NCI-H526 (cell line): ENCODE measurements around the gene MITF.

ENCODE experiments used
- DNase-seq, 2 experiments: peaks; one replicate each; lab custom pipeline; 2025; lab: John Stamatoyannopoulos, UW

MITF gene

GRCh38 chr3:69739204-69740102 is at the start of gene MITF:
TSS of gene MITF (plus strand) at chr3:69739464. CDS start at chr3:69739598, 134 bp downstream.
- DNase-seq: peak; percentile 63 to 90

DNA sequence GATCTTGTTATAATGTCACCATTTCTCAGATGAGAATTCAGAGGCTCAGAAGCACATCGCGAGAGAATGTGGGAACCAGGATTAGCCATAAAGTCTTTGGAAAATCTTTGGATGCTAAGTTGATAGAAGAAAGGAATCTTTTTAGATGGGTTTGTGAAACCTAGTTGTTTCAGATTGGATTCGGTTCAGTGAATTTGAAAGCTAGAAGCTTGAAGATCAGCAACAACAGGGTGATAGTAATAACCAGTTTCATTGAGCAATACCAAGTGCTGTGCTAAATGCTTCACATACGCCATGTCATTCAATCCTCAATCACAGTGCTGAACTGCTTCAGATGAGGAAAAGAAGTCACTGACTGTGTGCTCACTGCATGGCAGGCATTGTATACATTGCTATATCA is 47.4 kb upstream of the MITF start:
- no peak for DNase-seq

- no peak for DNase-seq
Observed at GRCh38 chr3:69692761-69693160, 46.5 kb upstream of the MITF start.

GRCh38 chr3:69695443-69695842 is 43.8 kb upstream of the MITF start:
- no peak for DNase-seq

DNA sequence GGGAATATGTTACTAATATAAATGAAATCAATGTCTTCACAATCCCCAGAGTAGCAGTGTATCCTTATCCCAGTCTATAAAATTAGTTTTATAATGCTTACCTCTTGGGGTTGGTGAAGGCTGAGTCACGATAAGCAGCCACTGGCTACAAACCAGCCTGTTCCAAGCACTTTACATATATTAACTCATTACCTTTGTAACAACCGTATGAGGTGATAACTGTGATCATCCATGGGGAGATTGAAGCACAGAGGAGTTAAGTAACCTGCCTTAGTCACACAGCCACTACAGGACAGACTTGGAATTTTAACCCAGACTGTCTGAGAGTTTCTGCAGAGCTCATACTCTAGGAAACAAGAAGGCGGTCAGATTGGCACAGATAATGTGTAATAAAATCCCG is 43.3 kb upstream of the MITF start:
- DNase-seq: no peak

GRCh38 chr3:69696367-69696766 is 42.9 kb upstream of the MITF start:
- no peak for DNase-seq

GRCh38 chr3:69697381-69697780 is 41.9 kb upstream of the MITF start:
- no peak for DNase-seq

DNA sequence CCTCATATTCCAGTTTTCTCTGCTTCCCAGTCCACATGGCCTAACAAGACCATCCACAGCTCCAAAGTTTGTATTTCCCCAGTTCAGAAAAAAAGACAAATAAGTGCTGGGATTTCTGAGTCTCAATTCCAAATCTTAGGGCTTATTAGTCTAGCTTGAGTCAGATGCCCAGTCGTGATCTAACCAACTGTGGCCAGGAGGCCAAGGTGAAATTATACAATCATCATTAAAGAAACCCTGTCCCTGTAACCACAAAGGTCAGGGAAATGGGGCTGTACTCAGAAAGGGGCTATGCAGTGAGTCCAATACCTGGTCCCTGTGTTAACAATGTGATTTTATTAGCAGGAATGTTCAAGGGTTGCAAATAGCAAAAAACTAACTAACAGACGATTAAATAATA is 40.5 kb upstream of the MITF start:
- DNase-seq: no peak

DNA sequence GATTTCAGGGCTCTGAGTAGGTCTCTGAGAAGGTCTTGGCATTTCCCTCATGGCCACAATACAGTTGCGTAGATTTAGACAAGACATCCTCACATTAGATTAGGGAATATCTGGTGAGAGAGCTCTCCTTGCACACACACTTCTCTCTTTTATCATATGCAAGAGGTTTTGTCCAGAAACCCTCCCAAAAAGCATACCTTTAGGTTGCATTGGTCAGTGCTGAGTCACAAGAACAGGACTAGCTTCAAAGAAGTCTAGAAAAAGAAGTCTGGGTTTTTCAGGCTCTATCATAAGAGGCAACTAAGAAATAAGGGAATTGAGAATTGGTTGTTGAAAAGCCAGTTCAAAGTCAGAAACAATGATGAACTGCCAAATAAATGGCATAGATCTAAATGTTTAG is 40.1 kb upstream of the MITF start:
- no peak for DNase-seq

GRCh38 chr3:69700949-69701348 is 38.3 kb upstream of the MITF start:
- no peak for DNase-seq

- no peak for DNase-seq
Observed at GRCh38 chr3:69710153-69710977, 28.9 kb upstream of the MITF start.

DNA sequence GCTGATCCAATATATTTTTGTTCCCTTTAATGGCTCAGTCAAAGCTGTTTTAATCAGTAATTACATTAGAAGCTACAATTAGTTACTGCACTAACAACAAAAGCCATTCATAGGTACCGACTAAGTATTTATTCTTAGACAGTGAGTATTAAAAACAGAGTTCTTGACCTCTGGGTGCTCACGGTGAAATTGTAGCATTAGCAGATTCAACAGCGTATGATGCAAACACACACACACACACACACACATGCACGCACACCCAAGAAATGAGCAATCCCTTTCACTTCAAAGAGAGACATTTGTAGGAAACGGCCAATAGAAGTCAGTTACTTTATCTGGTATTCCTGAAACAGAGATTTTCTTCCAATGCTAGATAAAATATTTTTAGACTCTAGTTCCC is 27.0 kb upstream of the MITF start:
- DNase-seq: no peak

- no peak for DNase-seq
Observed at GRCh38 chr3:69712933-69713332, 26.3 kb upstream of the MITF start.

- DNase-seq: no peak
Observed at GRCh38 chr3:69715204-69715603, 24.1 kb upstream of the MITF start.

- no peak for DNase-seq
Observed at GRCh38 chr3:69716119-69716518, 23.1 kb upstream of the MITF start.

DNA sequence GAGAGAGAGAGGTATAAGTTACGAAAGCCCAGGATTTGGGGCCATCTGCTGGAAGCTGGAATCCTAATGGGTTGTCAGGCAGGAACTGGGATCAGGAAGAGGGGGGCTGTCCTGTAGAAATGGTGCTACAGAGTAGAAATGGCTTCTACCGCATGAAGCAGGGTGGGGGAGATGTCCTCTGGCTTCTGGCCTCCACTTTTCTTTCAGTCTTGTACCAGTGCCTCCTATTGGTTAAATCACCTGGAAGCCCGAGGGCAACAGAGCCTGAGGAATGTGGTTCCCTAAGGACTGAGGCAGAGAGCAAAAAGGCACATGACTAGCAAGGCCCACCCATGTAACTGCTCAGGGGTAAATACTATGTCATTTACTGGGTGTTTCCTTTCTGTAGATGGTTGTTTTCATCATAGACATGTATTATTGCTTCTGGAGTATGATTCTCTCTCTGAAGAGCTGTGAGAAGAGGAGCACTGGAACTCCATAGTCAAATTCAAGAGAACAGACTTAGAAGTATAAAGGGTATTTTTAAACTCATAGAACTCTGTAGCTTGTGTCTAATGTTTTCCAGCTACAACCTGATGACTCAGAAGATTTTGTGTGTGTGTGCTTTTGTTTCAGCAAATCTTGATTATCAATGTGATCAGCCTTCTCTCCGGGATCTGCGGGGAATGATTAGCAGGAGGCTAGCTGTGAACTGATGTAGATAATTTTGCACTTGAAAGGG is 20.2 kb upstream of the MITF start:
- no peak for DNase-seq

DNA sequence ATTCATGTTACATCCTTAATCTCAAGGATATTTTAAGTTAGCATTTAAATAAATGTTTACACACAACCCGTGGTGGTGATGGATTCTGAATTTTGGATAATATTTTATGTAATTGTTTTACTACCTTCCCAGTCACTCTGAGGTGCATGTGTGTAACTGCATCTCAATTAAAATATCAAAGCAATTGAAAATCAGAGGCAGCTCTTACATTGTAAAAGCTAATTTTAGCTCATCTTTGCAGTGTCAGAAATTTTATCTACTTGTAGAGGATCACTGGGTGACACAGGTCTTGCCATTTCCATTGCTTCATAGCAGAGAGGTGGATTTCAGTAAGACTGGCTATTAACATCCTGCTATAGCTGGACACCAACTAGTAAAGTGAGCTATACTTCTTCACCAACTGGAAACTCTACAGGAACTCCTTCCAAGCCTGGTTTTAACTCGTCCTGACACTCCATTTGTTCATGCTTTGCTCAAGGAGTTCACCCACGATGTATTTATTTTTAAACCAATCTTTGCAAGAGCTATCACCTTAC is 19.6 kb upstream of the MITF start:
- no peak for DNase-seq

DNA sequence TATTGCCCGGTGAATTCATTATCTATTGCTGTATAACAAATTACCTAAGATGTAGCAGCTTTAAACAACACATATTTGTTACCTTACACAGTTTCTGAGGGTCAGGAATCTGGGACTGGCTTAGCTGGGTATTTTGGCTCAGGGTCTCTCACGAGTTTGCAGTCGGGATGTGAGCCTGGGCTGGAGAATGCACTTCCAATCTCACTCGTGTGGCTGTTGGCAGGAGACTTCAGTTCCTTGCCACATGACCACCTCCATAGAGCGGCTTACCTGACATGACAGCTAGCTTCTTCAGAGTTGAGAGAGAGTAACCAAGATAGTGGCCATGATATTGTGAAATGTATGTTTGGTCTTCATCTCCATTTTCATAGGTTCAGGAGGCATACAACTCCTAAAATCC is 18.4 kb upstream of the MITF start:
- no peak for DNase-seq

- no peak for DNase-seq
Observed at GRCh38 chr3:69723389-69723788, 15.9 kb upstream of the MITF start.

DNA sequence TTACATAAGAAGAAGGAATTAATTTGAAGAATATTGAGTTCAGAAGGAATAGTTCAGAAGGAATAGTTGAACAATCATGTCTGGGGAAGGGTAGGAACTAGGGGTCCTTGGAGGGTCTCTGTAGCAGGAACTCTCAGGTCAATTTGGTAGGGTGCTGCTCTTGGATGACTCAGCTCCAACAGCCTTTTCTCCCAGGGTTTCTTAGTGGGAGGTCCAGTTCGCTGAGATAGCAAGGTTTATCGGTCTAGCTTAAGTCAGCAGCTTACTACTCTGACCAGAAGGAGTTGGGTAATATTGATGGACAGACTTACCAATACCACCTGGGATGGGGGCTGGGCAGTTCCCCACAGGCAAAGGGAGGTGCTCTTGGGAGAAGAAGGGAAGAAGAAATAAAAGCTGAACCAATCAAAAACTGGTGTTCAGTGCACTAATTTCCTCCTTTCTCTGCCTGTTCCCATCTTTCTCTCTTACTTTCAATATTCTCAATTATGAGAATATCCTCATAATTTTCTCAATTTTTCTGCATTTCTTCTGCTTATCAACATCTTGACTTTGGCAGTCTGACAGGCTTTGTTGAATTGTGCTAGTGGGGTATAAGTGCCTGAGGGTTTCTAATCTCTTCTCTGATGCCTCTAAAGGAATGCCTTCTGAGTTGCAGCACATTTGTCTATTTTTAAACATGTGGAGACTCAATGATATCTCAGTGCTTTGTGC is 14.4 kb upstream of the MITF start:
- no peak for DNase-seq

- DNase-seq: no peak
Observed at GRCh38 chr3:69725994-69726571, 13.2 kb upstream of the MITF start.
